ENCODE measurements around the gene ASB13. TPM values are rescaled to one million over a fixed set of nuclear protein-coding genes. Genes with fewer than 3 reads are reported as not detected.

The ASB13 gene
- total RNA-seq, 4 donors from 2014 or later: 9.9 to 27.7 (median 14.2) TPM

GRCh38 chr10:5684318-5684970 lies 18.0 kb upstream of the ASB13 start, which contains the start of gene TASOR2:
TASOR2 (plus strand) TSS chr10:5684838; CDS start chr10:5720643, 35,805 bp downstream.
- 2% methylated on average over 19 to 48 of the region's 54 CpGs for WGBS, 2 donors
- intact Hi-C loops (cut with DNase I): loop anchor here (10.0 kb wide), 1 partner anchor 130 kb away; the partner anchor contains the start of gene GDI2

GRCh38 chr10:5683065-5683464 lies 16.7 kb upstream of the ASB13 start:
- H3K27me3 ChIP-seq: no peaks in the 10 kb centered on the region
- peaks cover 4 to 14% of the 10 kb centered on the region in 2 donors for H3K4me1 ChIP-seq
- DNase-seq: no peak
- no peak for TF ChIP-seq POLR2A (IDR thresholded peaks at IDR 0.05)
- TF ChIP-seq CTCF (IDR thresholded peaks at IDR 0.05): no peak
- 81 to 84% methylated on average over 3 of the region's 3 CpGs for WGBS, 2 donors
- no peak overlapping the region for H3K4me3 ChIP-seq (replicated peaks in 1 of 3)
- no peaks in the 10 kb centered on the region for H3K36me3 ChIP-seq
- intact Hi-C loops (cut with DNase I): loop anchor here (10.0 kb wide), 1 partner anchor 132 kb away; the partner anchor contains the start of gene GDI2
- no peaks in the 10 kb centered on the region for H3K9me3 ChIP-seq
- H3K27ac ChIP-seq: no peak overlapping the region

More at GRCh38 chr10:5684318-5684970, 18.0 kb upstream of the ASB13 start, which contains the start of gene TASOR2:
- TF ChIP-seq POLR2A (IDR thresholded peaks at IDR 0.05) (peak in 1 of 2 donors; percentile 58), CTCF (IDR thresholded peaks at IDR 0.05) (no peak)
- H3K36me3 ChIP-seq: no peaks in the 10 kb centered on the region
- H3K9me3 ChIP-seq: no peaks in the 10 kb centered on the region
- H3K4me3 ChIP-seq (replicated peaks in 1 of 3): peak within 1 kb of the TSS; percentile 76 to 98 (median 96)
- H3K27ac ChIP-seq: peak within 1 kb of the TSS; percentile 50 to 86 (median 71)
- peak; percentile 98 to 99 for DNase-seq
- H3K4me1 ChIP-seq: peaks cover 4 to 14% of the 10 kb centered on the region in 2 donors
- no peaks in the 10 kb centered on the region for H3K27me3 ChIP-seq

- no peak for DNase-seq
- no peak for TF ChIP-seq CTCF (IDR thresholded peaks at IDR 0.05)
- no peak for TF ChIP-seq POLR2A (IDR thresholded peaks at IDR 0.05)
- peaks cover 4 to 14% of the 10 kb centered on the region in 2 donors for H3K4me1 ChIP-seq
- no peaks in the 10 kb centered on the region for H3K27me3 ChIP-seq
- intact Hi-C loops (cut with DNase I): loop anchor here (10.0 kb wide), 1 partner anchor 133 kb away; the partner anchor contains the start of gene GDI2
- no peak overlapping the region for H3K27ac ChIP-seq
- WGBS, 2 donors: 80 to 87% methylated on average over 5 of the region's 5 CpGs
- no peaks in the 10 kb centered on the region for H3K9me3 ChIP-seq
- no peaks in the 10 kb centered on the region for H3K36me3 ChIP-seq
- H3K4me3 ChIP-seq (replicated peaks in 1 of 3): no peak overlapping the region
Measured at GRCh38 chr10:5681930-5682329, 15.5 kb upstream of the ASB13 start.

- Histone ChIP-seq H3K4me3 (replicated peaks in 1 of 3) (no peak overlapping the region), H3K27me3 (no peaks in the 10 kb centered on the region), H3K4me1 (peaks cover 0 to 4% of the 10 kb centered on the region in 2 donors), H3K9me3 (no peaks in the 10 kb centered on the region), H3K36me3 (no peaks in the 10 kb centered on the region), H3K27ac (no peak overlapping the region)
- intact Hi-C loops (cut with DNase I): loop anchor here (10.0 kb wide), 1 partner anchor 135 kb away; the partner anchor contains the start of gene GDI2
- DNase-seq: no peak
- 77 to 85% methylated on average over 2 of the region's 2 CpGs for WGBS, 2 donors
- TF ChIP-seq CTCF (IDR thresholded peaks at IDR 0.05) (no peak), POLR2A (IDR thresholded peaks at IDR 0.05) (no peak)
Measured at GRCh38 chr10:5679606-5680005, 13.2 kb upstream of the ASB13 start.

GRCh38 chr10:5679037-5679435 lies 12.6 kb upstream of the ASB13 start:
- peaks cover 0 to 2% of the 10 kb centered on the region in 2 donors for H3K4me1 ChIP-seq
- no peak for TF ChIP-seq CTCF (IDR thresholded peaks at IDR 0.05)
- TF ChIP-seq POLR2A (IDR thresholded peaks at IDR 0.05): no peak
- no peak for DNase-seq
- no peak overlapping the region for H3K4me3 ChIP-seq (replicated peaks in 1 of 3)
- WGBS, 2 donors: 78 to 87% methylated on average over 3 of the region's 3 CpGs
- H3K9me3 ChIP-seq: no peaks in the 10 kb centered on the region
- no peaks in the 10 kb centered on the region for H3K27me3 ChIP-seq
- intact Hi-C loops (cut with DNase I): no loop called here
- H3K36me3 ChIP-seq: no peaks in the 10 kb centered on the region
- no peak overlapping the region for H3K27ac ChIP-seq
